NCI-H1417 treated with DMSO at 0.1 percent for 48 hours (cell line): ENCODE results near the gene ROPN1.
"Not testable (repeated sequence)": the region's sequence is repeated elsewhere in the genome, so short reads cannot be mapped to it uniquely, and the experiment has no call there.

Experiments
- DNase-seq: peaks from one replicate; lab custom pipeline; 2025; lab: John Stamatoyannopoulos, UW

Gene ROPN1

GRCh38 chr3:123993818-123994217 is 1.9 kb upstream of the ROPN1 start:
- peak; percentile 42 for DNase-seq

- DNase-seq, result no peak
Observed at GRCh38 chr3:123986427-123986826, 5.5 kb downstream of the ROPN1 start.

- no peak for DNase-seq
Observed at GRCh38 chr3:123984957-123985356, 7.0 kb downstream of the ROPN1 start.

GRCh38 chr3:123984350-123984749 is 7.6 kb downstream of the ROPN1 start:
- DNase-seq, result no peak

GRCh38 chr3:123981317-123981716 is 10.6 kb downstream of the ROPN1 start:
- DNase-seq, result not testable (repeated sequence)

GRCh38 chr3:123980539-123980938 is 11.4 kb downstream of the ROPN1 start:
- no peak for DNase-seq

- peak; percentile 22 for DNase-seq
Observed at GRCh38 chr3:123979525-123980501, 12.1 kb downstream of the ROPN1 start.

GRCh38 chr3:123976904-123977303 is 15.0 kb downstream of the ROPN1 start:
- not testable (repeated sequence) for DNase-seq

GRCh38 chr3:123976181-123976898 is 15.6 kb downstream of the ROPN1 start:
- DNase-seq, result not testable (repeated sequence)

GRCh38 chr3:123975030-123975429 is 16.9 kb downstream of the ROPN1 start:
- DNase-seq, result not testable (repeated sequence)

- no peak for DNase-seq
Observed at GRCh38 chr3:123971406-123971805, 20.5 kb downstream of the ROPN1 start.

- not testable (repeated sequence) for DNase-seq
Observed at GRCh38 chr3:123967260-123967659, 24.7 kb downstream of the ROPN1 start.

- DNase-seq, result not testable (repeated sequence)
Observed at GRCh38 chr3:123966799-123967198, 25.1 kb downstream of the ROPN1 start.

GRCh38 chr3:123964793-123965192 is 27.1 kb downstream of the ROPN1 start:
- DNase-seq, result not testable (repeated sequence)

GRCh38 chr3:123961508-123961856 is 30.4 kb downstream of the ROPN1 start:
- DNase-seq, result no peak

GRCh38 chr3:123960781-123961507 is 31.0 kb downstream of the ROPN1 start, which contains the start of gene CCDC14:
CCDC14 (minus strand) TSS chr3:123961229; CDS start chr3:123961173, 56 bp downstream.
- DNase-seq, result peak; percentile 71

- DNase-seq, result no peak
Observed at GRCh38 chr3:123953735-123954134, 38.2 kb downstream of the ROPN1 start.

GRCh38 chr3:123952844-123953520 is 38.9 kb downstream of the ROPN1 start:
- no peak for DNase-seq

- DNase-seq, result peak; percentile 31
Observed at GRCh38 chr3:123951522-123952447, 40.1 kb downstream of the ROPN1 start.

GRCh38 chr3:123949641-123950040 is 42.3 kb downstream of the ROPN1 start:
- DNase-seq, result no peak
